Effector memory CD8-positive, alpha-beta T cell (primary cell): ENCODE measurements around the gene KCNT2.

ENCODE experiments used
- ATAC-seq: fragments of 150-1000 bp; cut with Tn5 transposase; replicated peaks from 2 replicates; pipeline ENCODE4 v1.10.0; 2021; ENCODE audit warnings: mild to moderate bottlenecking, moderate library complexity
- DNase-seq, 3 experiments: peaks; one replicate each; pipeline ENCODE4 v3.0.0; 2021
- H3K27ac Mint-ChIP-seq, 2 donors: one replicate each; pipeline ENCODE4 v1.8.0; 2022; ENCODE audit warnings: mild to moderate bottlenecking in 2 of 2, mixed read lengths in 2 of 2, moderate library complexity in 2 of 2
- H3K27me3 Mint-ChIP-seq, 2 donors: one replicate each; pipeline ENCODE4 v1.8.0; 2022; ENCODE audit warnings: mixed read lengths in 2 of 2
- H3K36me3 Mint-ChIP-seq: one replicate; pipeline ENCODE4 v1.8.0; 2022; ENCODE audit warnings: mild to moderate bottlenecking, moderate library complexity, mixed read lengths; ENCODE audit not compliant: insufficient read depth
- H3K4me1 Mint-ChIP-seq, 2 donors: one replicate each; pipeline ENCODE4 v1.8.0; 2022; ENCODE audit warnings: low read depth in 2 of 2, mixed read lengths in 2 of 2
- H3K4me3 Mint-ChIP-seq, 2 donors: one replicate each; pipeline ENCODE4 v1.8.0; 2022; ENCODE audit warnings: mild to moderate bottlenecking in 2 of 2, mixed read lengths in 2 of 2, moderate library complexity in 2 of 2
- H3K9me3 Mint-ChIP-seq, 2 donors: one replicate each; pipeline ENCODE4 v1.8.0; 2022; ENCODE audit warnings: mixed read lengths in 2 of 2

Gene KCNT2

GRCh38 chr1:196380316-196380715, 227.9 kb downstream of the KCNT2 start:
- H3K4me1 Mint-ChIP-seq: no peaks in the 10 kb centered on the region
- ATAC-seq: no peak
- no peaks in the 10 kb centered on the region for H3K36me3 Mint-ChIP-seq
- DNase-seq: no peak
- peaks cover 0 to 5% of the 10 kb centered on the region in 2 donors for H3K9me3 Mint-ChIP-seq
- H3K4me3 Mint-ChIP-seq: no peak overlapping the region
- H3K27me3 Mint-ChIP-seq: no peaks in the 10 kb centered on the region
- H3K27ac Mint-ChIP-seq: no peak overlapping the region

- Mint-ChIP-seq H3K4me1 (no peaks in the 10 kb centered on the region), H3K36me3 (no peaks in the 10 kb centered on the region), H3K4me3 (no peak overlapping the region), H3K27me3 (no peaks in the 10 kb centered on the region), H3K27ac (no peak overlapping the region), H3K9me3 (peaks cover 0 to 2% of the 10 kb centered on the region in 2 donors)
- ATAC-seq (no peak), DNase-seq (no peak)
Measured at GRCh38 chr1:196377811-196378210, 230.4 kb downstream of the KCNT2 start.

DNA sequence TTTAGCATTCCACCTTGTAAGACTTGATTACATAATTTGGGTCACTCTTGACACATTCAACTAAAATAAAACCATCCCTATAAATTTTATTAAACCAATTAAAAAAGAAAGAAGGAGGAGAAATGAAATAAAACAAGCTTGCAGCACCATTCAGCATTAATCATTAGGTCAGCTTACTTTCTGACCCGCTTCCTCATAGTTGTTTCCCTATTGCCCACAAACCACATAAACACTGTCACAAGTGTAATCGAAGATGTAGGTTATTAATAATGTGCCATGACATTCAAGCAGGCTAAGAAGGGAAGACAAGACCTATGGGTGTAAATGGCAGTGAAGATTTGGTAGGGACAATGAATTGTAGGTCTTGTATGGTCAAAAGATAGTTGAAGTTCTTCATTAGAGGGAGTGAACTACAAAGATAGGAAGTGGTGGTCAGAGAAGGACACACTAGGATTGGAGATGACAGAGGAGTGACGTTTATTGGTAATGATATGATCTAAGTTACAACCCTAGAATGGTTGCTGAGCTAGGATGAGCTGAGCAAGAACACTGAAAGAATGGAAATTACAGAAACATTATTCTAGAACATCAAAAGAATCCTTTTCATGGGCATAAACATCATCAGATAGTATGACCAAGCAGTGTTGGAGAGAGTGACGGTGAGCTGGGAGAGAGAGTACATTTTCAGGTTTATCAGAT, 231.5 kb downstream of the KCNT2 start:
- H3K9me3 Mint-ChIP-seq: peaks cover 0 to 2% of the 10 kb centered on the region in 2 donors
- no peak for ATAC-seq
- no peaks in the 10 kb centered on the region for H3K4me1 Mint-ChIP-seq
- H3K27me3 Mint-ChIP-seq: no peaks in the 10 kb centered on the region
- H3K4me3 Mint-ChIP-seq: no peak overlapping the region
- no peak for DNase-seq
- no peak overlapping the region for H3K27ac Mint-ChIP-seq
- no peaks in the 10 kb centered on the region for H3K36me3 Mint-ChIP-seq

DNA sequence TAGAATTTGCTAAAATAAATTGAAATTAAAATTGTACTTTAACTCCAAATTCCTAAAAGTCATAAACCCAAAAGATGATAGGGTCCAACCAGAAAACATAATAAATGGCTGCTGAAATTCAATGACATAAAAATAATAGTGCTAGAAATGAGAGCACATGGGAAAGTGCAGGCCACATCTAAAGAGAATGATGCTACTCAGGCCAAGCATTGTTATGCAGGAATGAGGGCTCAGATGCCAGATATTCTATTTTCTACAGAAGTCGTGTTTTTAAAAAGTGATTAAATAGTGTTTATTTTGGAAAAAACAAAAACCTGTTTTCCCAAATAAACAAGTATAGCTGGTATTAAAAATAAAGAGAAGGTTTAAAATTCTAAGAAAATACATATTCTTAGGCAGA, 234.4 kb downstream of the KCNT2 start:
- Mint-ChIP-seq H3K27me3 (no peaks in the 10 kb centered on the region), H3K36me3 (no peaks in the 10 kb centered on the region), H3K4me3 (no peak overlapping the region), H3K9me3 (no peaks in the 10 kb centered on the region), H3K4me1 (no peaks in the 10 kb centered on the region), H3K27ac (no peak overlapping the region)
- ATAC-seq (no peak), DNase-seq (no peak)

GRCh38 chr1:196372896-196373536, 235.2 kb downstream of the KCNT2 start:
- no peak overlapping the region for H3K4me3 Mint-ChIP-seq
- no peaks in the 10 kb centered on the region for H3K27me3 Mint-ChIP-seq
- DNase-seq (no peak), ATAC-seq (peak; percentile 58)
- no peaks in the 10 kb centered on the region for H3K36me3 Mint-ChIP-seq
- H3K27ac Mint-ChIP-seq: no peak overlapping the region
- no peaks in the 10 kb centered on the region for H3K4me1 Mint-ChIP-seq
- no peaks in the 10 kb centered on the region for H3K9me3 Mint-ChIP-seq

DNA sequence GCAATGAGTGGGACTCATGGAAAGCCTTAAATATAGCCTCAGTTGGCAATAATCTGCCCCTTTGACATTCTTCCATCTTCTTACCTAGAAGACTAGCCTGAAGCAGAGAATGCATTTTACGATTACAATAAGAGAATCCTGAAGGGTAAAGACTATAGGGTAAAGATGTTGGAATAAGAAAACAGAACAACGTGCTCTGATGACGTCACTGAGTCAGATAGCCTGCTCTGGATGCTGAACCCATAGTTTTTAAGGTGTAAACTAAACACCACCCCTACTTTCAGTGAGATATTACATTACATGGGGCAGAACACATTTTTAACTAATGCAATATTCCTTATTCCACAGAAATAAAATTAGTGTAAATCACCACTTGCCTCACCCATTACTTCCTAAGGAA, 240.4 kb downstream of the KCNT2 start:
- ATAC-seq (no peak), DNase-seq (no peak)
- Mint-ChIP-seq H3K36me3 (no peaks in the 10 kb centered on the region), H3K9me3 (no peaks in the 10 kb centered on the region), H3K27me3 (no peaks in the 10 kb centered on the region), H3K27ac (no peak overlapping the region), H3K4me1 (no peaks in the 10 kb centered on the region), H3K4me3 (no peak overlapping the region)

DNA sequence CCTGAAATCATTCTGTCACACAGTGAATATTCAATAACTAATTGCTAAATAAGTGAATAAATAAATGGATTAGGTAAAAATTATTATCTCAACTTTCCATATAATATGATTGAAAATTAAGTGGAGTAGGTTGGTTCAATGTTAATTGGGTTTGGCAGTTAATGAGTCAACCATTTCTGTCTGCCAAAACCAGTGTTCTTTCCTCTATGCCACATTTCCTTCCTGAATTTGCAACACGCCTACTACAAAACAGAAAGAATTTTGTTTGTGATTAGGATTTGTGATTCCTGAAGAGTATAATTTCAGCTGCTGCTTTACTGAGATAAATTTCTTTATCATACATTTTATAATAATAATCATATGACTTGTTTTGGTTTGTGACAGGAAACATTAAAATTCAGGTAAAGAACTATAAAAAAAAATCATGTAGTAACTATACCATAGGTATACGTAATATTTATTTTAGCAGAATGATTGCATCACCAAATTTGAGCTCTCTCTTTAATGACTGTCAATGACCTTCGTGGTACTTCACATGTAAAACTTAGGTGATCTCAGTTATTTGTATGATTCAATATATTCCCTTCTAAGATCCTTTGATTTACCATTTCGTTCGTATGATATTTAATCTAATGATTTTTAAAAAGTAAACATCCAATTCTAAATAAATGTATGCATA, 241.3 kb downstream of the KCNT2 start:
- H3K4me3 Mint-ChIP-seq: no peak overlapping the region
- ATAC-seq (no peak), DNase-seq (no peak)
- H3K4me1 Mint-ChIP-seq: no peaks in the 10 kb centered on the region
- H3K27ac Mint-ChIP-seq: no peak overlapping the region
- H3K9me3 Mint-ChIP-seq: no peaks in the 10 kb centered on the region
- H3K36me3 Mint-ChIP-seq: no peaks in the 10 kb centered on the region
- H3K27me3 Mint-ChIP-seq: no peaks in the 10 kb centered on the region

GRCh38 chr1:196361112-196361714, 247.0 kb downstream of the KCNT2 start:
- H3K9me3 Mint-ChIP-seq: no peaks in the 10 kb centered on the region
- no peak for ATAC-seq
- no peak for DNase-seq
- H3K4me1 Mint-ChIP-seq: no peaks in the 10 kb centered on the region
- H3K27ac Mint-ChIP-seq: no peak overlapping the region
- peaks cover 0 to 8% of the 10 kb centered on the region in 2 donors for H3K27me3 Mint-ChIP-seq
- H3K4me3 Mint-ChIP-seq: no peak overlapping the region
- no peaks in the 10 kb centered on the region for H3K36me3 Mint-ChIP-seq

GRCh38 chr1:196357913-196358312, 250.3 kb downstream of the KCNT2 start:
- Mint-ChIP-seq H3K27me3 (peaks cover 0 to 13% of the 10 kb centered on the region in 2 donors), H3K4me1 (no peaks in the 10 kb centered on the region), H3K36me3 (no peaks in the 10 kb centered on the region), H3K9me3 (no peaks in the 10 kb centered on the region), H3K4me3 (no peak overlapping the region), H3K27ac (no peak overlapping the region)
- DNase-seq: no peak
- no peak for ATAC-seq

- Mint-ChIP-seq H3K27ac (no peak overlapping the region), H3K4me1 (no peaks in the 10 kb centered on the region), H3K9me3 (no peaks in the 10 kb centered on the region), H3K4me3 (no peak overlapping the region), H3K36me3 (no peaks in the 10 kb centered on the region), H3K27me3 (peaks cover 0 to 9% of the 10 kb centered on the region in 2 donors)
- ATAC-seq: no peak
- DNase-seq: no peak
Measured at GRCh38 chr1:196355206-196355786, 252.9 kb downstream of the KCNT2 start.

- no peaks in the 10 kb centered on the region for H3K4me1 Mint-ChIP-seq
- no peaks in the 10 kb centered on the region for H3K36me3 Mint-ChIP-seq
- H3K9me3 Mint-ChIP-seq: peaks cover 0 to 6% of the 10 kb centered on the region in 2 donors
- H3K27me3 Mint-ChIP-seq: no peaks in the 10 kb centered on the region
- no peak overlapping the region for H3K27ac Mint-ChIP-seq
- no peak for ATAC-seq
- no peak for DNase-seq
- H3K4me3 Mint-ChIP-seq: no peak overlapping the region
Measured at GRCh38 chr1:196344453-196344852, 263.8 kb downstream of the KCNT2 start.

GRCh38 chr1:196324345-196324744, 283.9 kb downstream of the KCNT2 start:
- H3K9me3 Mint-ChIP-seq: no peaks in the 10 kb centered on the region
- ATAC-seq (no peak), DNase-seq (no peak)
- H3K27me3 Mint-ChIP-seq: no peaks in the 10 kb centered on the region
- H3K36me3 Mint-ChIP-seq: no peaks in the 10 kb centered on the region
- no peak overlapping the region for H3K4me3 Mint-ChIP-seq
- H3K4me1 Mint-ChIP-seq: no peaks in the 10 kb centered on the region
- H3K27ac Mint-ChIP-seq: no peak overlapping the region

GRCh38 chr1:196323869-196324268, 284.4 kb downstream of the KCNT2 start:
- DNase-seq: no peak
- Mint-ChIP-seq H3K4me1 (no peaks in the 10 kb centered on the region), H3K9me3 (no peaks in the 10 kb centered on the region), H3K27me3 (no peaks in the 10 kb centered on the region), H3K27ac (no peak overlapping the region), H3K4me3 (no peak overlapping the region), H3K36me3 (no peaks in the 10 kb centered on the region)
- no peak for ATAC-seq
